ENCODE measurements around the gene RMDN2. TPM values are rescaled to one million over a fixed set of nuclear protein-coding genes. Genes with fewer than 3 reads are reported as not detected.

Gene RMDN2
- total and polyA plus RNA-seq, 9 of the 15 experiments (the other 6 are each of a cell fraction or from before 2014, with no cell fraction given): 1.5 to 4.3 (median 2.3) TPM

- TF ChIP-seq NR2C2 (CRISPR knock-in tag; IDR thresholded peaks at IDR 0.05) (no peak), NR2C2 (tag; IDR thresholded peaks at IDR 0.05) (no peak), ZNF584 (CRISPR knock-in tag; IDR thresholded peaks at IDR 0.05; ENCODE audit: low read depth) (no peak), RAD21 (CRISPR knock-in tag; conservative IDR thresholded peaks at IDR 0.05 in 1 of 2, IDR thresholded peaks at IDR 0.05 in 1 of 2) (peak; percentile 69 to 76), TCFL5 (CRISPR knock-in tag; conservative IDR thresholded peaks at IDR 0.05) (no peak), ZKSCAN8 (CRISPR knock-in tag; IDR thresholded peaks at IDR 0.05) (no peak), ZC3H11A (IDR thresholded peaks at IDR 0.05; ENCODE audit: low read depth, low read length) (no peak), MAFG (tag; conservative IDR thresholded peaks at IDR 0.05) (no peak), KDM2B (CRISPR knock-in tag; IDR thresholded peaks at IDR 0.05) (no peak), MED1 (CRISPR knock-in tag; IDR thresholded peaks at IDR 0.05; ENCODE audit: borderline replicate concordance) (no peak)
- TF ChIP-seq, protein P1, sequence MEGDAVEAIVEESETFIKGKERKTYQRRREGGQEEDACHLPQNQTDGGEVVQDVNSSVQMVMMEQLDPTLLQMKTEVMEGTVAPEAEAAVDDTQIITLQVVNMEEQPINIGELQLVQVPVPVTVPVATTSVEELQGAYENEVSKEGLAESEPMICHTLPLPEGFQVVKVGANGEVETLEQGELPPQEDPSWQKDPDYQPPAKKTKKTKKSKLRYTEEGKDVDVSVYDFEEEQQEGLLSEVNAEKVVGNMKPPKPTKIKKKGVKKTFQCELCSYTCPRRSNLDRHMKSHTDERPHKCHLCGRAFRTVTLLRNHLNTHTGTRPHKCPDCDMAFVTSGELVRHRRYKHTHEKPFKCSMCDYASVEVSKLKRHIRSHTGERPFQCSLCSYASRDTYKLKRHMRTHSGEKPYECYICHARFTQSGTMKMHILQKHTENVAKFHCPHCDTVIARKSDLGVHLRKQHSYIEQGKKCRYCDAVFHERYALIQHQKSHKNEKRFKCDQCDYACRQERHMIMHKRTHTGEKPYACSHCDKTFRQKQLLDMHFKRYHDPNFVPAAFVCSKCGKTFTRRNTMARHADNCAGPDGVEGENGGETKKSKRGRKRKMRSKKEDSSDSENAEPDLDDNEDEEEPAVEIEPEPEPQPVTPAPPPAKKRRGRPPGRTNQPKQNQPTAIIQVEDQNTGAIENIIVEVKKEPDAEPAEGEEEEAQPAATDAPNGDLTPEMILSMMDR (IDR thresholded peaks at IDR 0.05 in 2 of 3, conservative IDR thresholded peaks at IDR 0.05 in 1 of 3; ENCODE audit: insufficient read depth in 2 of 3, low read depth in 1 of 3, low read length in 3 of 3): peak; percentile 63 to 80 (median 77); a peak in 5 of 6 replicates
Observed at GRCh38 chr2:37982147-37982582, 57.1 kb downstream of the RMDN2 start (continued).

Data from K562 (cell line).